HCT116 (cell line): ENCODE data around the gene TMEM61.

ENCODE experiments used
- EZH2 ChIP-seq: fragments of 200-600 bp; sonication (generic); IDR thresholded peaks from 2 replicates; pipeline ENCODE4 v1.6.1; 2017; ENCODE audit warnings: antibody characterized with exemption, mixed run types
- TF ChIP-seq, protein P1 (sequence below), 3 experiments: fragments of 200-600 bp in 1 of 3; sonication (generic) in 1 of 3; IDR thresholded peaks in 2 of 3; conservative IDR thresholded peaks in 1 of 3; 2 replicates each; pipeline ENCODE4 v1.5.1; 2012 to 2017; ENCODE audit warnings: low read depth in 2 of 3, low read length in 2 of 3, antibody characterized with exemption in 1 of 3, borderline replicate concordance in 1 of 3, control low read depth in 1 of 3, mild to moderate bottlenecking in 1 of 3, mixed read lengths in 1 of 3, mixed run types in 1 of 3, moderate library complexity in 1 of 3; ENCODE audit not compliant: insufficient read depth in 1 of 3

DNA sequence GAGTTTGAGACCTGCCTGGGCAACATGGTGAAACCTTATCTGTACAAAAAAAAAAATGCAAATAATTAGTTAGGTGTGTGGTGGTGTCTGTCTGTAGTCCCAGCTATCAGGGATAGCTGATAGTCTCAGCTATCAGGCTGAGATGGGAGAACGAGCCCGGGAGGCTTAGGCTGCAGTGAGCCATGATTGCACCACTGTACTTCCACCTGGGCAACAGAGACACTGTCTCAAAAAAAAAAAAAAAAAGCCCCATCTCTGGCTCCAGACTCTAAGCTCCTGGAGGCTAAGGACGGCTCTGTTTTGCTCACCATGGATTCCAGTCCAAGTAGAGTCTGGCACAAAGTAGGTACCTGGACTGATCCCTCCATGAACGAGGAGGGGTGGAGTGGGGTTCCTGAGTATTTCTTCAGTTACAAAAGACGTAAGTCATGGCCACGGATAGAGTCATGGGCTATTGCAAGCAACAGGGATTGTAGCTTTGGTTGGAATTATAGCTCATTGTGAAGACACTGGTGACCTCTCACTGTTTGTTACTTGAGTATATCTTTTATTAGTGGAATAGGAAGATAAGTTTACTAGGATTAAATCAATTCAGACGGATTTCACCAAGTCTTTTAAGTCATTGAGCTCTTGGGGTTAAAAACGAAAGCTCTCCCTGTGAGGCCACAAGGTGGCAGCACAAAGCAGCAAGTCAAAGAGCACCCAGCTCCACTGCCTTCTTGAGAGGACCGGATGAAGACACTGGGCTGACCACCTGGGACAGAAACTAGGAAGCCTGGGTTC lies 35.6 kb upstream of the TMEM61 start:
- no peak for TF ChIP-seq EZH2
- TF ChIP-seq, protein P1, sequence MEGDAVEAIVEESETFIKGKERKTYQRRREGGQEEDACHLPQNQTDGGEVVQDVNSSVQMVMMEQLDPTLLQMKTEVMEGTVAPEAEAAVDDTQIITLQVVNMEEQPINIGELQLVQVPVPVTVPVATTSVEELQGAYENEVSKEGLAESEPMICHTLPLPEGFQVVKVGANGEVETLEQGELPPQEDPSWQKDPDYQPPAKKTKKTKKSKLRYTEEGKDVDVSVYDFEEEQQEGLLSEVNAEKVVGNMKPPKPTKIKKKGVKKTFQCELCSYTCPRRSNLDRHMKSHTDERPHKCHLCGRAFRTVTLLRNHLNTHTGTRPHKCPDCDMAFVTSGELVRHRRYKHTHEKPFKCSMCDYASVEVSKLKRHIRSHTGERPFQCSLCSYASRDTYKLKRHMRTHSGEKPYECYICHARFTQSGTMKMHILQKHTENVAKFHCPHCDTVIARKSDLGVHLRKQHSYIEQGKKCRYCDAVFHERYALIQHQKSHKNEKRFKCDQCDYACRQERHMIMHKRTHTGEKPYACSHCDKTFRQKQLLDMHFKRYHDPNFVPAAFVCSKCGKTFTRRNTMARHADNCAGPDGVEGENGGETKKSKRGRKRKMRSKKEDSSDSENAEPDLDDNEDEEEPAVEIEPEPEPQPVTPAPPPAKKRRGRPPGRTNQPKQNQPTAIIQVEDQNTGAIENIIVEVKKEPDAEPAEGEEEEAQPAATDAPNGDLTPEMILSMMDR (IDR thresholded peaks at IDR 0.05 in 2 of 3, conservative IDR thresholded peaks at IDR 0.05 in 1 of 3; ENCODE audit: borderline replicate concordance in 1 of 3, insufficient read depth in 1 of 3, low read depth in 2 of 3, low read length in 2 of 3) = peak; percentile 86 to 96 (median 89)
